NCI-H1092 (cell line): ENCODE data around the gene UBE2J2.
"Not testable (repeated sequence)": the region's sequence is repeated elsewhere in the genome, so short reads cannot be mapped to it uniquely, and the experiment has no call there.

ENCODE experiments used
- DNase-seq: peaks from one replicate; lab custom pipeline; 2025; lab: John Stamatoyannopoulos, UW

The UBE2J2 gene

GRCh38 chr1:1255611-1256010 is 18.0 kb downstream of the UBE2J2 start:
- no peak for DNase-seq

- no peak for DNase-seq
These were observed 18.6 kb downstream of the UBE2J2 start for GRCh38 chr1:1255078-1255477.

- no peak for DNase-seq
These were observed 19.0 kb downstream of the UBE2J2 start for GRCh38 chr1:1254667-1254998.

GRCh38 chr1:1253972-1254666 is 19.5 kb downstream of the UBE2J2 start:
- no peak for DNase-seq

- DNase-seq: no peak
These were observed 20.3 kb downstream of the UBE2J2 start for GRCh38 chr1:1253314-1253713.

- no peak for DNase-seq
These were observed 22.8 kb downstream of the UBE2J2 start for GRCh38 chr1:1250786-1251284.

GRCh38 chr1:1248009-1248913 is 25.4 kb downstream of the UBE2J2 start:
- DNase-seq: not testable (repeated sequence)

GRCh38 chr1:1247341-1247913 is 26.2 kb downstream of the UBE2J2 start:
- DNase-seq: no peak

- no peak for DNase-seq
These were observed 26.9 kb downstream of the UBE2J2 start, which contains the start of gene C1QTNF12 for GRCh38 chr1:1246577-1247340. Gene C1QTNF12 (minus strand): TSS chr1:1246722. CDS start chr1:1246690, 32 bp downstream.

GRCh38 chr1:1245817-1246576 is 27.7 kb downstream of the UBE2J2 start:
- DNase-seq: no peak

GRCh38 chr1:1245178-1245816 is 28.4 kb downstream of the UBE2J2 start:
- no peak for DNase-seq

- DNase-seq: no peak
These were observed 29.4 kb downstream of the UBE2J2 start for GRCh38 chr1:1244192-1244811.

GRCh38 chr1:1243807-1244191 is 29.9 kb downstream of the UBE2J2 start:
- no peak for DNase-seq

- DNase-seq: no peak
These were observed 30.4 kb downstream of the UBE2J2 start for GRCh38 chr1:1243266-1243660.

GRCh38 chr1:1242461-1243265 is 31.0 kb downstream of the UBE2J2 start:
- no peak for DNase-seq

GRCh38 chr1:1241588-1242219 is 31.9 kb downstream of the UBE2J2 start:
- no peak for DNase-seq

- DNase-seq: no peak
These were observed 32.6 kb downstream of the UBE2J2 start for GRCh38 chr1:1240822-1241587.

GRCh38 chr1:1240348-1240732 is 33.3 kb downstream of the UBE2J2 start:
- DNase-seq: no peak
